Upper lobe of right lung (tissue), 1 donor: ENCODE measurements around the gene ABCA8. TPM values are rescaled to one million over a fixed set of nuclear protein-coding genes. Genes with fewer than 3 reads are reported as not detected.

ENCODE experiments used
- ATAC-seq: fragments of 200-7000 bp; cut with Tn5 transposase; one replicate; pipeline ENCODE4 v1.9.1; 2020; ENCODE audit warnings: mild to moderate bottlenecking, moderate library complexity
- DNase-seq: peaks from one replicate; pipeline ENCODE4 v3.0.0-alpha.2; 2020
- H3K27ac ChIP-seq: fragments of 200-600 bp; one replicate; pipeline ENCODE4 v1.8.0; 2022
- H3K27me3 ChIP-seq: fragments of 200-600 bp; one replicate; pipeline ENCODE4 v1.8.0; 2022; ENCODE audit warnings: mild to moderate bottlenecking
- H3K36me3 ChIP-seq: fragments of 200-600 bp; one replicate; pipeline ENCODE4 v1.8.0; 2022
- H3K4me1 ChIP-seq: fragments of 200-600 bp; one replicate; pipeline ENCODE4 v1.8.0; 2022
- H3K4me3 ChIP-seq: fragments of 200-600 bp; one replicate; pipeline ENCODE4 v1.8.0; 2022; ENCODE audit warnings: mild to moderate bottlenecking
- H3K9me3 ChIP-seq: fragments of 200-600 bp; one replicate; pipeline ENCODE4 v1.8.0; 2022
- CTCF ChIP-seq: fragments of 200-600 bp; IDR thresholded peaks from one replicate; pipeline ENCODE4 v1.8.0; 2022; ENCODE audit warnings: antibody characterized with exemption
- intact Hi-C: fragments of 100-400 bp; cut with DNase I; formaldehyde crosslinking; loops from one replicate; pipeline ENCODE4 v1.11.0; 2022
- total RNA-seq: library from RNA; stranded (reverse); fragmentation: NEBNext Ultra II Directional; extraction: Animal tissue kit (Norgen Biotek cat#: 25700); gene quantifications from one replicate; pipeline ENCODE4 v1.2.1, GENCODE V29; 2021
- donor health status: DM: no; HTN: yes; CAD: no; lungs with severe emphysema.

Gene ABCA8
- total RNA-seq, 1 donor from 2014 or later: 34.0 TPM

DNA sequence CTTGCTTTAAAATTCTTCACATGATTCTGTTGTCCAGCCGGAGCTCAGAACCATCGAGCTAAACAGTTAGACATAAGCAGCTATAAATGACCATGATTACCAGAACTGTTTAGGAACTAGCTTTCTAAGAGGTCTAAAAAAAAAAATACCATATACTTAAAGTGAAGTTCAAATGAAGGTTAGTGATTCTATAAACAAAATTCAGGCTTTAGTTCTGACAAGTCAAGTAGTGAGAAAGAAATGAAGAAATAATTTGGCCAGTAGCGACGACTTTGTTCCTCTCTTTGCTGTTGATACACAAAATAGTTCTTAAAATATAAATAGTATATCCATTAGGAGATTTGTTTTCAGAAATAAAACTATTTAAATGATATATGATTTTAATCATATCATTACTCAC, 27.7 kb downstream of the ABCA8 start:
- H3K4me3 ChIP-seq: no peak overlapping the region
- H3K4me1 ChIP-seq: no peaks in the 10 kb centered on the region
- no peaks in the 10 kb centered on the region for H3K9me3 ChIP-seq
- TF ChIP-seq CTCF: no peak
- DNase-seq: no peak
- intact Hi-C loops: no loop called here
- no peak for ATAC-seq
- no peaks in the 10 kb centered on the region for H3K36me3 ChIP-seq
- no peaks in the 10 kb centered on the region for H3K27me3 ChIP-seq
- H3K27ac ChIP-seq: no peak overlapping the region

- ATAC-seq (no peak), DNase-seq (no peak)
- H3K4me1 ChIP-seq: no peaks in the 10 kb centered on the region
- no peaks in the 10 kb centered on the region for H3K36me3 ChIP-seq
- no peak overlapping the region for H3K27ac ChIP-seq
- H3K4me3 ChIP-seq: no peak overlapping the region
- intact Hi-C loops: no loop called here
- no peak for TF ChIP-seq CTCF
- no peaks in the 10 kb centered on the region for H3K9me3 ChIP-seq
- H3K27me3 ChIP-seq: no peaks in the 10 kb centered on the region
Observed at GRCh38 chr17:68924793-68925720, 30.1 kb downstream of the ABCA8 start.

DNA sequence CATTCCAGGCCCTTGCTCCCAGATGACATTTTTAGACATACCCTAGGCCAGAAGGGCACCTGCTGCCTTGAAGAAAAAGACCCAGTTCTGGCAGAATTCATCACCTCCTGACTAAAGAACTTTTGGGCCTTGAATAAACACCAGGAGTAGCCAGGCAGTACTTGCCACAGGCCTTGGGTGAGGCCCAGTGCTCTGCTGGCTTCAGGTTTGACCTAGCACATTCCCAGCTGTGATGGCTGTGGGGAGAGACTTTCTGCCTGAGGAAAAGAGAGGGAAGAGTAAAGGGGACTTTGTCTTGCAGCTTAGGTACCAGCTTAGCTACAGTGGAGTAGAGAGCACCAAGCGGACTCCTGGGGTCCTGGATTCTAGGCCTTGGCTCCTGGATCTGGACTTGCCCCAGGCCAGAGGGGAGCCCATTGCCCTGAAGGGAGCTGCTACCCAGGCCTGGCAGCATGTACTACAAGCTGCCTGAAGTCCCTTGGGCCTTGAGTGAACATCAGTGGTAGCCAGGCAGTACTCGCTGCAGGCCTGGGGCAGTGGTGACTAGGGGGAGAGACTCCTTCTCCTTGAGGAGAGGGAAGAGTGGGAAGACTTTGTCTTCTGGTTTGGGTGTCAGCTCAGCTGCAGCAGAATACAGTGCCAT, 44.3 kb downstream of the ABCA8 start:
- Histone ChIP-seq H3K9me3 (no peaks in the 10 kb centered on the region), H3K4me1 (peaks cover 21% of the 10 kb centered on the region), H3K27me3 (no peaks in the 10 kb centered on the region), H3K4me3 (no peak overlapping the region), H3K36me3 (no peaks in the 10 kb centered on the region), H3K27ac (no peak overlapping the region)
- TF ChIP-seq CTCF: no peak
- DNase-seq: no peak
- no peak for ATAC-seq
- intact Hi-C loops: no loop called here

- no peak for DNase-seq
- H3K4me3 ChIP-seq: no peak overlapping the region
- H3K36me3 ChIP-seq: no peaks in the 10 kb centered on the region
- H3K27me3 ChIP-seq: no peaks in the 10 kb centered on the region
- intact Hi-C loops: no loop called here
- no peak for ATAC-seq
- TF ChIP-seq CTCF: no peak
- peaks cover 21% of the 10 kb centered on the region for H3K4me1 ChIP-seq
- no peak overlapping the region for H3K27ac ChIP-seq
- no peaks in the 10 kb centered on the region for H3K9me3 ChIP-seq
Observed at GRCh38 chr17:68910251-68910705, 44.9 kb downstream of the ABCA8 start.

GRCh38 chr17:68909066-68909465, 46.1 kb downstream of the ABCA8 start:
- no peak for TF ChIP-seq CTCF
- intact Hi-C loops: no loop called here
- Histone ChIP-seq H3K27me3 (no peaks in the 10 kb centered on the region), H3K9me3 (no peaks in the 10 kb centered on the region), H3K4me3 (no peak overlapping the region), H3K27ac (peak overlapping the region; percentile 38), H3K4me1 (peaks cover 21% of the 10 kb centered on the region), H3K36me3 (no peaks in the 10 kb centered on the region)
- ATAC-seq: peak; percentile 91
- no peak for DNase-seq
